GM12878 (cell line): ENCODE results near the gene FUS. TPM values are rescaled to one million over a fixed set of nuclear protein-coding genes. Genes with fewer than 3 reads are reported as not detected.

Experiments used
- ATAC-seq: fragments of 200-7000 bp; cut with Tn5 transposase; 3 replicates; pipeline ENCODE4 v1.9.1; 2020; ENCODE audit warnings: mild to moderate bottlenecking, moderate library complexity
- BruUV-seq: library from RNA; stranded (reverse); fragments of 400-500 nt; replicated peaks from 2 replicates; lab custom pipeline; 2021; lab: Mats Ljungman, UMichigan
- CTCF ChIA-PET: fragments of 300-600 bp; sonication (Branson Sonifier 250); formaldehyde crosslinking; extraction: SDS; loops from one replicate; lab custom pipeline; 2021; ENCODE audit warnings: inconsistent platforms; lab: Yijun Ruan, JAX
- POLR2A ChIA-PET: fragments of 350-600 bp; formaldehyde crosslinking; extraction: SDS; loops from one replicate; lab custom pipeline; 2021; ENCODE audit warnings: inconsistent platforms; lab: Charles Lee
- RAD21 ChIA-PET: fragments of 300-600 bp; sonication (Branson Sonifier 250); formaldehyde crosslinking; loops from one replicate; lab custom pipeline; 2023; ENCODE audit warnings: antibody characterized with exemption; ENCODE audit not compliant: unreplicated experiment; lab: Charles Lee
- SMC1A ChIA-PET: fragments of 300-600 bp; sonication (Branson Sonifier 250); formaldehyde crosslinking; loops from one replicate; lab custom pipeline; 2023; ENCODE audit not compliant: unreplicated experiment, uncharacterized antibody; lab: Charles Lee
- DNase-seq: peaks from one replicate; pipeline ENCODE4 v3.0.0-alpha.2; 2011; ENCODE audit warnings: low read depth, low spot score
- FAIRE-seq: peaks from 3 replicates; lab custom pipeline; 2011; peaks lifted over from hg19 to GRCh38; lab: Jason Lieb, UNC
- H2AFZ ChIP-seq: 2 replicates; pipeline ENCODE4 v1.6.0; 2011; ENCODE audit warnings: low read depth, low read length, control low read depth; ENCODE audit not compliant: control insufficient read depth
- H3K27ac ChIP-seq: 2 replicates; pipeline ENCODE4 v1.5.1; 2011; ENCODE audit warnings: control low read depth; ENCODE audit not compliant: control insufficient read depth, insufficient read depth
- H3K27me3 ChIP-seq, 2 experiments: replicated peaks in 1 of 2; 2 replicates each; pipeline versions ENCODE4 v1.6.0 to v1.6.1; 2011; ENCODE audit warnings: low read length in 1 of 2; ENCODE audit not compliant: control insufficient read depth in 2 of 2, insufficient read depth in 2 of 2
- H3K36me3 ChIP-seq, 2 experiments: 2 replicates each; pipeline ENCODE4 v1.5.1; 2011; ENCODE audit warnings: low read length in 1 of 2; ENCODE audit not compliant: control insufficient read depth in 2 of 2, insufficient read depth in 2 of 2
- H3K4me1 ChIP-seq: 2 replicates; pipeline ENCODE4 v1.6.1; 2011; ENCODE audit warnings: mild to moderate bottlenecking, low read length, moderate library complexity, mixed read lengths; ENCODE audit not compliant: control insufficient read depth, insufficient read depth
- H3K4me2 ChIP-seq: 2 replicates; pipeline ENCODE4 v1.6.0; 2011; ENCODE audit warnings: control low read depth; ENCODE audit not compliant: control insufficient read depth, insufficient read depth
- H3K4me3 ChIP-seq: fragments of 200-600 bp; sonication (generic); 2 replicates; pipeline ENCODE4 v1.5.1; 2016
- H3K79me2 ChIP-seq: 2 replicates; pipeline ENCODE4 v1.6.0; 2011; ENCODE audit warnings: low read length; ENCODE audit not compliant: control insufficient read depth, insufficient read depth
- H3K9ac ChIP-seq: 2 replicates; pipeline ENCODE4 v1.8.0; 2011; ENCODE audit warnings: low read length, control low read depth, mixed read lengths; ENCODE audit not compliant: control insufficient read depth, insufficient read depth
- H3K9me3 ChIP-seq: replicated peaks from 3 replicates; pipeline ENCODE4 v1.5.1; 2011; ENCODE audit warnings: mild to moderate bottlenecking, low read length; ENCODE audit not compliant: control insufficient read depth, insufficient read depth
- H4K20me1 ChIP-seq: 2 replicates; pipeline ENCODE4 v1.6.0; 2011; ENCODE audit not compliant: control insufficient read depth, insufficient read depth
- ASH2L ChIP-seq: fragments of 300-600, 200-600 bp; sonication (generic); IDR thresholded peaks from 2 replicates; pipeline ENCODE4 v1.6.1; 2017; ENCODE audit warnings: low read depth, mild to moderate bottlenecking, borderline replicate concordance
- CHD2 ChIP-seq: IDR thresholded peaks from 2 replicates; pipeline ENCODE4 v1.6.1; 2011; ENCODE audit warnings: low read depth, low read length, improper control_type of control experiment, borderline replicate concordance
- IKZF1 ChIP-seq: fragments of 450-650 bp; conservative IDR thresholded peaks from 2 replicates; pipeline ENCODE4 v1.6.1; 2017; ENCODE audit warnings: antibody characterized with exemption, mild to moderate bottlenecking
- KLF5 ChIP-seq: fragments of 450-650 bp; IDR thresholded peaks from 2 replicates; pipeline ENCODE4 v1.6.1; 2014; ENCODE audit warnings: mild to moderate bottlenecking; ENCODE audit not compliant: partially characterized antibody
- MXI1 ChIP-seq: fragments of 150-350 bp; IDR thresholded peaks from 2 replicates; pipeline ENCODE4 v1.6.1; 2011; ENCODE audit warnings: low read depth, mild to moderate bottlenecking, inconsistent platforms, low read length, improper control_type of control experiment
- POLR2AphosphoS2 ChIP-seq: IDR thresholded peaks from 2 replicates; pipeline ENCODE4 v1.6.1; 2011; ENCODE audit warnings: low read depth, mild to moderate bottlenecking, low read length, improper control_type of control experiment, moderate library complexity
- ZNF217 ChIP-seq: fragments of 450-650 bp; IDR thresholded peaks from 2 replicates; pipeline ENCODE4 v1.6.1; 2017; ENCODE audit warnings: antibody characterized with exemption, mild to moderate bottlenecking
- WGBS: methylation state at CpG from one replicate; pipeline ENCODE4 v1.1.6; 2016; ENCODE audit warnings: low lambda C conversion rate; ENCODE audit not compliant: insufficient replicate concordance, insufficient coverage; ENCODE audit errors: missing lambda C conversion rate; 5-methylcytosine and 5-hydroxymethylcytosine counted together
- in situ Hi-C: fragments of 300-500 bp; cut with MboI; formaldehyde crosslinking; loops from 9 replicates; pipeline ENCODE4 v1.14.3; 2018; ENCODE audit warnings: mixed read lengths
- intact Hi-C: fragments of 100-400 bp; cut with micrococcal nuclease; formaldehyde crosslinking; loops from one replicate; pipeline ENCODE4 v1.14.2; 2022; ENCODE audit not compliant: unreplicated experiment
- polyA plus RNA-seq, 11 experiments: library from polyadenylated mRNA; depleted of rRNA in 4 of 11; unstranded in 6 of 11; stranded (reverse) in 5 of 11; fragments of >200 nt; fragmentation: Nextera tagmentation in 4 of 11; fragmentation: Illumina TruSeq in 1 of 11; extraction: Ambion mirVana in 4 of 11; extraction: Trizol in 1 of 11; gene quantifications; 1 replicate in 1 of 11; 2 replicates in 10 of 11; pipeline versions ENCODE4 v1.2.1 to v1.2.3, GENCODE V29; 2011 to 2016; ENCODE audit warnings: inconsistent platforms in 2 of 11, missing spikeins in 2 of 11, low read depth in 1 of 11
- total RNA-seq, 4 experiments: library from RNA; depleted of rRNA in 3 of 4; stranded (reverse); fragments of >200 nt in 3 of 4; fragmentation: Illumina TruSeq in 1 of 4; extraction: Trizol in 1 of 4; gene quantifications; 2 replicates each; pipeline versions ENCODE4 v1.2.1 to v1.2.3, GENCODE V29; 2013 to 2021
- TF ChIP-seq, protein P1 (sequence below): fragments of 450-650 bp; IDR thresholded peaks from 2 replicates; pipeline ENCODE4 v1.6.1; 2017; ENCODE audit warnings: borderline replicate concordance
- TF ChIP-seq, protein P2 (sequence below): IDR thresholded peaks from 2 replicates; pipeline ENCODE4 v1.6.1; 2011; ENCODE audit warnings: low read depth, low read length, improper control_type of control experiment, borderline replicate concordance
- TF ChIP-seq, protein P3 (sequence below): IDR thresholded peaks from 2 replicates; pipeline ENCODE4 v1.6.1; 2012; ENCODE audit warnings: improper control_type of control experiment, low read depth, low read length; ENCODE audit not compliant: insufficient replicate concordance

The FUS gene
- total and polyA plus RNA-seq, 10 of the 15 experiments (the other 5 are each of a cell fraction or from before 2014, with no cell fraction given): 46.8 to 521 (median 347) TPM

DNA sequence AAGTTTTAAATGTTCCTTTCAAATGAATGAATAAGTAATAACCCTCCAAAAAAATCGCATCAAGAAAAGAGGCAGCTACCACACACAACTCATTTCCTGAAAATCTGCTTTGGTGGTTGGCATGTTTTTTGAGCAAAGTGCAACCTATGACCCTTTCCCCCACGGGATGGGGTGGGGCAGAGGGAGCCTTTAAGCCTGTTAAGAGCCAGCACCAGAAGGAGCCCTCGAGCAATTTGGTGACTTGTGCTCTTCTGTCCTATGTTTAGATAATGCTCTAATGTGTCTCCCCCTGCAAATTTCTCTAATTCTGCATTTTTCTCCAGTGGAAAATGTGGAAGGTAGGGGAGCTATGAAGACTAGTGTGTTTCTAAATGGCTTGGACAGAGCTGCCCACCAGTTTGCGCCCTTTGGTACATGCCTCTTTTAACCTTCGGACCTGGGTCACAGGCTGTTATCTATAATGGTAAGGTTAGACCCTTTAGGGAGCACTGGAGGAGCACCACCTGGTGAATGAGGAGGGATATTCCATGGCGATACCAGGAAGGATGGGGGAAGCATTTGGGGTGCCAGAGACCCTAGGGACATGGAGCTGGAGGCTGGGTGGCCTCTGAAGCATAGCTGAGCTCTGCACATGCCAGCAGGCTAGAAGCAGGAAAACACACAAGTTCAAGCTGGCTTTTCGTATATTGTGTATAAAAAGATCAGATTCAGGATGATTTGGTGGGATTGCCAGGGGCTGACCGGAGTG lies 21.1 kb downstream of the FUS start (continued):
- TF ChIP-seq KLF5: no peak
- TF ChIP-seq ASH2L: no peak

DNA sequence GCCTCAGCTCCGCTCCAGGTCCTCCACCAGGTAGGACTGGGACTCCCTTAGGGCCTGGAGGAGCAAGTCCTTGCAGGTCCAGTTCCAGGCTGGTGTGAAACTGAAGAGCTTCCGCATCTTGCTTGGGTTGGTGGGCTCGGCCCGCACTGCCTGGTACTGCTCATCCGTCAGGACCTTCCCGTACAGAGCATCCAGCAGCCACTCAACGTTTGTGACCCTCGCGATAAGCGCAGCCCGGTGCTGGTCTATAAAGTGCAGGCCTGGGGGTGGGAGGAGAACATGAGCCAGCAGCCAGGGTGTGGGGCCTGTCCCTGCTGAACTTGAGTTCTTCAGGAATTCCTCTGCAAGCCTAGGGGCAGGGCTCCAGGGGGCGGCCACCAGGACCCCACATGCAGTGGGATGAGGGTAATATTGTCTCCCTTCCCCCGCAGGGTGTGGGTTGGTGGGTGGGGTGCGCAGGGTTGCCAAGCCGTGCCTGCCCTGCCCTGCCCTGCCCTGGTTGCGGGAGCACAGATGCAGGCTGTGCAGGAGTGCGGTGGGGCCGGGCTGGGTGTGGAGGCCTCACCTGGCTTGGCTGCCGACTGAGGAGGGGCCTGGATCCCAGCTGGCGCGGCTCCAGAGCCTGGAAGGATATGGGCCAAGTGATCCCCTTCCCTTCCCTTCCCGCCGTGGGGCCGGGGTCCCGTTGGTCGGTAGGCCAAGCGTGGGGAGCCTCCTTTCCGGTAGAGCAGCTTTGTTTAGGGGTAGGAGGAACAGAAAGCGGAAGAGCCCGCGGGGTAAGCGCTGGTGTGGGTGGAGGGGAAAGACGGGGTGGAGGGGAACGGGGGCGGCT lies 21.9 kb downstream of the FUS start:
- no peaks in the 10 kb centered on the region for H3K9me3 ChIP-seq
- peak overlapping the region; percentile 86 for H3K4me3 ChIP-seq
- intact Hi-C loops (loop anchor here (1.0 to 5.0 kb wide), 4 partner anchors 86 to 241 kb away; partner anchors contain the start of gene ZNF843), in situ Hi-C loops (loop anchor here (5.0 to 10.0 kb wide), 2 partner anchors 241 to 673 kb away; partner anchors contain the start of genes ZNF267 and ZNF843)
- peak overlapping the region; percentile 74 for H3K9ac ChIP-seq
- peak overlapping the region; percentile 91 for H3K4me2 ChIP-seq
- peaks cover 0 to 4% of the 10 kb centered on the region in 2 experiments; a peak in 2 of 4 replicates for H3K36me3 ChIP-seq
- FAIRE-seq: peak; percentile 68
- ChIA-PET POLR2A (interaction anchor here (0.7 to 3.5 kb wide), 12 partner anchors 12 to 511 kb away, joined by 3 to 26 read pairs (median 4); partner anchors contain the start of genes FUS and ITGAM), SMC1A (interaction anchor here (0.7 to 2.2 kb wide), 21 partner anchors 9 to 242 kb away, joined by 3 to 14 read pairs (median 4); partner anchors contain the start of genes ITGAM and PYDC1), RAD21 (interaction anchor here (0.7 to 3.1 kb wide), 20 partner anchors 9 to 242 kb away, joined by 3 to 14 read pairs (median 6); partner anchors contain the start of genes FUS and ITGAX), CTCF (interaction anchor here (0.7 to 3.5 kb wide), 14 partner anchors 14 to 259 kb away, joined by 3 to 26 read pairs (median 4); partner anchors contain the start of gene ZNF843)
- peaks cover 24% of the 10 kb centered on the region for H3K4me1 ChIP-seq
- ATAC-seq: peak; percentile 77
- BruUV-seq: TSS peak; percentile 91
- H3K27me3 ChIP-seq: no peaks in the 10 kb centered on the region
- DNase-seq: no peak
- H4K20me1 ChIP-seq: no peaks in the 10 kb centered on the region
- H3K79me2 ChIP-seq: peaks cover 3% of the 10 kb centered on the region; the same call in 1 of the 2 replicates
- H2AFZ ChIP-seq: 0 out of 2 replicates have a peak overlapping the region, but pooled peaks have one; percentile 49
- H3K27ac ChIP-seq: peak overlapping the region; percentile 65
- 4% methylated on average over 30 of the region's 35 CpGs for WGBS
- TF ChIP-seq ZNF217 (no peak), IKZF1 (no peak), MXI1 (peak; percentile 17; the same call in 1 of the 2 replicates), CHD2 (peak; percentile 69; the same call in 1 of the 2 replicates), POLR2AphosphoS2 (peak; percentile 58; the same call in 1 of the 2 replicates)
- TF ChIP-seq, protein P1, sequence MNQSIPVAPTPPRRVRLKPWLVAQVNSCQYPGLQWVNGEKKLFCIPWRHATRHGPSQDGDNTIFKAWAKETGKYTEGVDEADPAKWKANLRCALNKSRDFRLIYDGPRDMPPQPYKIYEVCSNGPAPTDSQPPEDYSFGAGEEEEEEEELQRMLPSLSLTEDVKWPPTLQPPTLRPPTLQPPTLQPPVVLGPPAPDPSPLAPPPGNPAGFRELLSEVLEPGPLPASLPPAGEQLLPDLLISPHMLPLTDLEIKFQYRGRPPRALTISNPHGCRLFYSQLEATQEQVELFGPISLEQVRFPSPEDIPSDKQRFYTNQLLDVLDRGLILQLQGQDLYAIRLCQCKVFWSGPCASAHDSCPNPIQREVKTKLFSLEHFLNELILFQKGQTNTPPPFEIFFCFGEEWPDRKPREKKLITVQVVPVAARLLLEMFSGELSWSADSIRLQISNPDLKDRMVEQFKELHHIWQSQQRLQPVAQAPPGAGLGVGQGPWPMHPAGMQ: no peak
- TF ChIP-seq, protein P2, sequence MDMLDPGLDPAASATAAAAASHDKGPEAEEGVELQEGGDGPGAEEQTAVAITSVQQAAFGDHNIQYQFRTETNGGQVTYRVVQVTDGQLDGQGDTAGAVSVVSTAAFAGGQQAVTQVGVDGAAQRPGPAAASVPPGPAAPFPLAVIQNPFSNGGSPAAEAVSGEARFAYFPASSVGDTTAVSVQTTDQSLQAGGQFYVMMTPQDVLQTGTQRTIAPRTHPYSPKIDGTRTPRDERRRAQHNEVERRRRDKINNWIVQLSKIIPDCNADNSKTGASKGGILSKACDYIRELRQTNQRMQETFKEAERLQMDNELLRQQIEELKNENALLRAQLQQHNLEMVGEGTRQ: no peak
- TF ChIP-seq, protein P3, sequence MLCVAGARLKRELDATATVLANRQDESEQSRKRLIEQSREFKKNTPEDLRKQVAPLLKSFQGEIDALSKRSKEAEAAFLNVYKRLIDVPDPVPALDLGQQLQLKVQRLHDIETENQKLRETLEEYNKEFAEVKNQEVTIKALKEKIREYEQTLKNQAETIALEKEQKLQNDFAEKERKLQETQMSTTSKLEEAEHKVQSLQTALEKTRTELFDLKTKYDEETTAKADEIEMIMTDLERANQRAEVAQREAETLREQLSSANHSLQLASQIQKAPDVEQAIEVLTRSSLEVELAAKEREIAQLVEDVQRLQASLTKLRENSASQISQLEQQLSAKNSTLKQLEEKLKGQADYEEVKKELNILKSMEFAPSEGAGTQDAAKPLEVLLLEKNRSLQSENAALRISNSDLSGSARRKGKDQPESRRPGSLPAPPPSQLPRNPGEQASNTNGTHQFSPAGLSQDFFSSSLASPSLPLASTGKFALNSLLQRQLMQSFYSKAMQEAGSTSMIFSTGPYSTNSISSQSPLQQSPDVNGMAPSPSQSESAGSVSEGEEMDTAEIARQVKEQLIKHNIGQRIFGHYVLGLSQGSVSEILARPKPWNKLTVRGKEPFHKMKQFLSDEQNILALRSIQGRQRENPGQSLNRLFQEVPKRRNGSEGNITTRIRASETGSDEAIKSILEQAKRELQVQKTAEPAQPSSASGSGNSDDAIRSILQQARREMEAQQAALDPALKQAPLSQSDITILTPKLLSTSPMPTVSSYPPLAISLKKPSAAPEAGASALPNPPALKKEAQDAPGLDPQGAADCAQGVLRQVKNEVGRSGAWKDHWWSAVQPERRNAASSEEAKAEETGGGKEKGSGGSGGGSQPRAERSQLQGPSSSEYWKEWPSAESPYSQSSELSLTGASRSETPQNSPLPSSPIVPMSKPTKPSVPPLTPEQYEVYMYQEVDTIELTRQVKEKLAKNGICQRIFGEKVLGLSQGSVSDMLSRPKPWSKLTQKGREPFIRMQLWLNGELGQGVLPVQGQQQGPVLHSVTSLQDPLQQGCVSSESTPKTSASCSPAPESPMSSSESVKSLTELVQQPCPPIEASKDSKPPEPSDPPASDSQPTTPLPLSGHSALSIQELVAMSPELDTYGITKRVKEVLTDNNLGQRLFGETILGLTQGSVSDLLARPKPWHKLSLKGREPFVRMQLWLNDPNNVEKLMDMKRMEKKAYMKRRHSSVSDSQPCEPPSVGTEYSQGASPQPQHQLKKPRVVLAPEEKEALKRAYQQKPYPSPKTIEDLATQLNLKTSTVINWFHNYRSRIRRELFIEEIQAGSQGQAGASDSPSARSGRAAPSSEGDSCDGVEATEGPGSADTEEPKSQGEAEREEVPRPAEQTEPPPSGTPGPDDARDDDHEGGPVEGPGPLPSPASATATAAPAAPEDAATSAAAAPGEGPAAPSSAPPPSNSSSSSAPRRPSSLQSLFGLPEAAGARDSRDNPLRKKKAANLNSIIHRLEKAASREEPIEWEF: no peak
